ENCODE results near the gene TMA7B.

- no peak for TF ChIP-seq CTCF (IDR thresholded peaks at IDR 0.05; ENCODE audit: extremely low read depth in 1 of 2, insufficient read depth in 1 of 2, low read depth in 1 of 2, low read length in 2 of 2)
- TF ChIP-seq EZH2 (IDR thresholded peaks at IDR 0.05; ENCODE audit: borderline replicate concordance, low read depth, low read length, severe bottlenecking) = no peak
- TF ChIP-seq POLR2A (IDR thresholded peaks at IDR 0.05; ENCODE audit: low read depth, low read length) = no peak
- TF ChIP-seq MYC (IDR thresholded peaks at IDR 0.05; ENCODE audit: low read depth, low read length) = no peak
- TF ChIP-seq JUN (IDR thresholded peaks at IDR 0.05; ENCODE audit: borderline replicate concordance, insufficient read depth, insufficient read length, low read depth) = no peak
Measured at GRCh38 chr22:39935116-39935515, 25.1 kb upstream of the TMA7B start.

All from endothelial cell of umbilical vein (primary cell).